GM19324 (cell line): ENCODE data around the gene PMP22.

Source experiments
- ATAC-seq: cut with Tn5 transposase; IDR thresholded peaks from one replicate; pipeline ENCODE4 v1.9.1; 2021; ENCODE audit warnings: mild to moderate bottlenecking, moderate library complexity; ENCODE audit not compliant: unreplicated experiment, low FRiP score

Gene PMP22

GRCh38 chr17:15278380-15278779 lies 13.3 kb upstream of the PMP22 start:
- no peak for ATAC-seq

- ATAC-seq, result no peak
Measured at GRCh38 chr17:15274017-15274416, 8.9 kb upstream of the PMP22 start.

- no peak for ATAC-seq
Measured at GRCh38 chr17:15273141-15273793, 8.1 kb upstream of the PMP22 start.

GRCh38 chr17:15271741-15272140 lies 6.6 kb upstream of the PMP22 start:
- ATAC-seq, result no peak

- ATAC-seq, result no peak
Measured at GRCh38 chr17:15270628-15271381, 5.7 kb upstream of the PMP22 start.

GRCh38 chr17:15269780-15270089 lies 4.6 kb upstream of the PMP22 start:
- ATAC-seq, result no peak

- ATAC-seq, result no peak
Measured at GRCh38 chr17:15269087-15269779, 4.1 kb upstream of the PMP22 start.

GRCh38 chr17:15268461-15268860 lies 3.3 kb upstream of the PMP22 start:
- no peak for ATAC-seq

- no peak for ATAC-seq
Measured at GRCh38 chr17:15267996-15268395, 2.9 kb upstream of the PMP22 start.

- no peak for ATAC-seq
Measured at GRCh38 chr17:15266325-15267125, 1.4 kb upstream of the PMP22 start.

GRCh38 chr17:15264542-15264941 lies 584 bp downstream of the PMP22 start:
- ATAC-seq, result no peak

GRCh38 chr17:15263680-15264079 lies 1.4 kb downstream of the PMP22 start:
- no peak for ATAC-seq

- ATAC-seq, result no peak
Measured at GRCh38 chr17:15263206-15263579, 1.9 kb downstream of the PMP22 start.

- ATAC-seq, result no peak
Measured at GRCh38 chr17:15262291-15263205, 2.6 kb downstream of the PMP22 start.

GRCh38 chr17:15261802-15262290 lies 3.3 kb downstream of the PMP22 start:
- no peak for ATAC-seq

GRCh38 chr17:15261258-15261801 lies 3.8 kb downstream of the PMP22 start:
- no peak for ATAC-seq

- no peak for ATAC-seq
Measured at GRCh38 chr17:15260376-15261257, 4.5 kb downstream of the PMP22 start.

- ATAC-seq, result no peak
Measured at GRCh38 chr17:15257796-15258512, 7.2 kb downstream of the PMP22 start.
